A549 (cell line): ENCODE data around the gene ACAA1.

Source experiments
- CHD2 ChIP-seq: fragments of 150-350 bp; IDR thresholded peaks from 2 replicates; pipeline ENCODE4 v1.6.1; 2014; ENCODE audit warnings: low read length; ENCODE audit not compliant: partially characterized antibody
- CTCF ChIP-seq: fragments of >200 bp; sonication (Bioruptor Twin); formaldehyde crosslinking; IDR thresholded peaks from 3 replicates; pipeline ENCODE4 v1.5.1; 2016
- EP300 ChIP-seq, 2 experiments: fragments of >200 bp; sonication (Bioruptor Twin); formaldehyde crosslinking; IDR thresholded peaks; 2 replicates in 1 of 2; 3 replicates in 1 of 2; pipeline ENCODE4 v1.6.1; 2016 to 2017
- ESRRA ChIP-seq: fragments of 150-350 bp; IDR thresholded peaks from 2 replicates; pipeline ENCODE4 v1.6.1; 2014; ENCODE audit warnings: mild to moderate bottlenecking, low read length, borderline replicate concordance
- JUN ChIP-seq, 2 experiments: fragments of >200 bp; sonication (Bioruptor Twin); formaldehyde crosslinking; IDR thresholded peaks; 2 replicates in 1 of 2; 3 replicates in 1 of 2; pipeline ENCODE4 v1.6.1; 2016 to 2017
- KDM1A ChIP-seq: fragments of 200-600 bp; sonication (generic); IDR thresholded peaks from 2 replicates; pipeline ENCODE4 v1.6.1; 2016; ENCODE audit warnings: low read depth, mild to moderate bottlenecking
- MAFK ChIP-seq: fragments of 450-650 bp; IDR thresholded peaks from 2 replicates; pipeline ENCODE4 v1.6.1; 2014; ENCODE audit not compliant: partially characterized antibody
- POLR2A ChIP-seq: IDR thresholded peaks from 2 replicates; pipeline ENCODE4 v1.6.1; 2012; ENCODE audit warnings: mild to moderate bottlenecking, low read length
- RAD21 ChIP-seq, 2 experiments: fragments of >200 bp in 1 of 2; sonication (Bioruptor Twin) in 1 of 2; formaldehyde crosslinking in 1 of 2; IDR thresholded peaks in 1 of 2; conservative IDR thresholded peaks in 1 of 2; 2 replicates in 1 of 2; 3 replicates in 1 of 2; pipeline ENCODE4 v1.6.1; 2012 to 2018; ENCODE audit warnings: inconsistent platforms in 1 of 2
- RCOR1 ChIP-seq: fragments of 150-350 bp; IDR thresholded peaks from 2 replicates; pipeline ENCODE4 v1.6.1; 2014; ENCODE audit warnings: antibody characterized with exemption, low read length, low read depth
- REST ChIP-seq: fragments of 200-600 bp; sonication (generic); IDR thresholded peaks from 2 replicates; pipeline ENCODE4 v1.6.1; 2016; ENCODE audit warnings: antibody characterized with exemption, mild to moderate bottlenecking, moderate library complexity
- SMC3 ChIP-seq: fragments of >200 bp; sonication (Bioruptor Twin); formaldehyde crosslinking; IDR thresholded peaks from 3 replicates; pipeline ENCODE4 v1.6.1; 2018; ENCODE audit warnings: inconsistent platforms
- TP53 ChIP-seq: fragments of 250-450 bp; sonication (Bioruptor Pico); IDR thresholded peaks from 2 replicates; pipeline ENCODE4 v1.5.0; 2021; ENCODE audit warnings: mild to moderate bottlenecking, moderate library complexity
- ZC3H11A ChIP-seq: fragments of 450-650 bp; IDR thresholded peaks from 2 replicates; pipeline ENCODE4 v1.6.1; 2014; ENCODE audit warnings: antibody characterized with exemption, mild to moderate bottlenecking

GRCh38 chr3:38136393-38136776 is 542 bp downstream of the ACAA1 start:
- TF ChIP-seq CTCF (no peak), TP53 (CRISPR knock-in tag) (no peak), POLR2A (no peak), CHD2 (no peak), RAD21 (conservative IDR thresholded peaks at IDR 0.05 in 1 of 2, IDR thresholded peaks at IDR 0.05 in 1 of 2) (no peak), SMC3 (no peak), KDM1A (no peak), EP300 (IDR thresholded peaks at IDR 0.05) (no peak), REST (no peak), RCOR1 (no peak), ESRRA (no peak), JUN (IDR thresholded peaks at IDR 0.05) (no peak), ZC3H11A (no peak), MAFK (no peak)
